B cell (primary cell): ENCODE measurements around the gene DENND4B.

ENCODE experiments used
- EZH2 ChIP-seq: IDR thresholded peaks from 2 replicates; pipeline ENCODE4 v1.6.1; 2012; ENCODE audit warnings: borderline replicate concordance, low read depth, mild to moderate bottlenecking, moderate library complexity, low read length; ENCODE audit not compliant: insufficient read depth, poor library complexity, severe bottlenecking
- TF ChIP-seq, protein P1 (sequence below): fragments of 200-600 bp; IDR thresholded peaks from one replicate; pipeline ENCODE4 v1.8.0; 2022; ENCODE audit warnings: antibody characterized with exemption, mild to moderate bottlenecking

DNA sequence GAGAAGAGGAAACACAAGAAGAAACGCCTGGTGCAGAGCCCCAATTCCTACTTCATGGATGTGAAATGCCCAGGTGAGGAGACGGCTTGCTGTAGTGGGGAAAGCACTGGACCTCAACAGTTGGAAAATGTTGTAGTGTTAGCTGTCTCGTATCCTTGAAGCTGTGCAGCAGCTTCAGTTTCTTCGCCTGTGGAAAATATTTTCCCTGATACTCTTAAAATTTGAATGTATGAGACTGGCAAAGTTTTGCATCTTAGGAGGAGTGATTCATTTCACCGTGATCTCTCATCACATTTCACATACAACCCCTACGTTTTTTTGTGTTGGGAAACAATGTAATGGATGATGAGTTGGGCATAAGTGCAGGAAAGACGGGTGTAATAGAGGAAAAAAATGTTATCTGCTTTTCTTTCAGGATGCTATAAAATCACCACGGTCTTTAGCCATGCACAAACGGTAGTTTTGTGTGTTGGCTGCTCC lies 44.7 kb upstream of the DENND4B start:
- TF ChIP-seq, protein P1, sequence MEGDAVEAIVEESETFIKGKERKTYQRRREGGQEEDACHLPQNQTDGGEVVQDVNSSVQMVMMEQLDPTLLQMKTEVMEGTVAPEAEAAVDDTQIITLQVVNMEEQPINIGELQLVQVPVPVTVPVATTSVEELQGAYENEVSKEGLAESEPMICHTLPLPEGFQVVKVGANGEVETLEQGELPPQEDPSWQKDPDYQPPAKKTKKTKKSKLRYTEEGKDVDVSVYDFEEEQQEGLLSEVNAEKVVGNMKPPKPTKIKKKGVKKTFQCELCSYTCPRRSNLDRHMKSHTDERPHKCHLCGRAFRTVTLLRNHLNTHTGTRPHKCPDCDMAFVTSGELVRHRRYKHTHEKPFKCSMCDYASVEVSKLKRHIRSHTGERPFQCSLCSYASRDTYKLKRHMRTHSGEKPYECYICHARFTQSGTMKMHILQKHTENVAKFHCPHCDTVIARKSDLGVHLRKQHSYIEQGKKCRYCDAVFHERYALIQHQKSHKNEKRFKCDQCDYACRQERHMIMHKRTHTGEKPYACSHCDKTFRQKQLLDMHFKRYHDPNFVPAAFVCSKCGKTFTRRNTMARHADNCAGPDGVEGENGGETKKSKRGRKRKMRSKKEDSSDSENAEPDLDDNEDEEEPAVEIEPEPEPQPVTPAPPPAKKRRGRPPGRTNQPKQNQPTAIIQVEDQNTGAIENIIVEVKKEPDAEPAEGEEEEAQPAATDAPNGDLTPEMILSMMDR, result no peak
- no peak for TF ChIP-seq EZH2
